Measurements from ENCODE around the gene MCTP1.
"Not testable (repeated sequence)": the region's sequence is repeated elsewhere in the genome, so short reads cannot be mapped to it uniquely, and the experiment has no call there.

The MCTP1 gene

DNA sequence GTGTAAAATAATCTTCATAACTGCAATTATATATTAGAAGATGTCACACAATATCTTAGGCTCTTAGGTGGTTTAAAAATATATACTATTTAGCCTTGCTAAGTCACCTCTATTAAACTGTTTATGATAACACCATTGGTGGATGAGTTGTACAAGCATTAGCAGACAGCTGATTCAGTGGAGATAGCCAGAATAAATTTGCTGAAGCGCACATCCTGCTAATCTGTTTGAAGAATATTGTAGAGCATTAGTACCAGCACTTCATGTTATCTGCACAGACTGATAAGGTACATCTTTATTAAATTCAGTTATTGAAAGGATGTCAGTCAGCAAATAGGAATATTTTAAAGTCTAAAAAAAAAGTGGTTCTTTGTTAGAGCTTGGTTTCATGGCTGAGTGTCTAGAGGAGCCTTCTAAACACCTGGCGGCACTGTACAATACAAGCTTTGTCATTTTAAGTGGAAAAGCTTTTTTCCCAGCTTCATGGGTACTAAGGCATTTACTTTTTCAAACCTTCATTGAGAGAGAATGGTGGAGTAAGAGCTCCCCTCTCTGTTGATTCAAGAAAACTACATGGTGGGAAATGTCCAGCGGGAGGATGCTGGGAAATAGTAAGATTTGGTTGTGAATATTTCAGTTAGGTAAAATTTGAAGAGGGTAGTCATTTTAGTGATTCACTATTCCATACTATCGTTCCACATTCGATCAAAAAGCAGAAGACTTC is 391.3 kb downstream of the MCTP1 start:
- in situ Hi-C loops (cut with MboI; ENCODE audit: low sequenced_read_pairs) = no loop called here

DNA sequence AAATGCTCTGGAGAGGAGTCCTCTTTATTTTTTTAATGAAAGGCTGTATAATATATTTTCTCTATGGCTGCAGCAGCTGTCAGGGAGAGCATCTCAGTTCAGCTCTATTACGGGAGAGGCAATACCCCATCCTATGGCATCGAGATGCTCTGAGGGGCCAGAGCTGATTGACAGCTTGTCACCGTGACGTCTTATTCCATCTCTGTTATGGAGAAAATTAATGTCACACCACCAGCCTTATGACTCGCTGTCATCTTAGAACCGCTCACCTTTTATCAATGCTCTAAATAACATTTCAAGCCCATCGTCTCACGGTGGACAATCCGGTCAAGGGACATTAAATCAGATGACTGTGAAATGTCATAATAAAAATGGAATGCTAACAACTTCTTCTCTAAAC is 392.9 kb downstream of the MCTP1 start:
- in situ Hi-C loops (cut with MboI; ENCODE audit: low sequenced_read_pairs) = no loop called here

DNA sequence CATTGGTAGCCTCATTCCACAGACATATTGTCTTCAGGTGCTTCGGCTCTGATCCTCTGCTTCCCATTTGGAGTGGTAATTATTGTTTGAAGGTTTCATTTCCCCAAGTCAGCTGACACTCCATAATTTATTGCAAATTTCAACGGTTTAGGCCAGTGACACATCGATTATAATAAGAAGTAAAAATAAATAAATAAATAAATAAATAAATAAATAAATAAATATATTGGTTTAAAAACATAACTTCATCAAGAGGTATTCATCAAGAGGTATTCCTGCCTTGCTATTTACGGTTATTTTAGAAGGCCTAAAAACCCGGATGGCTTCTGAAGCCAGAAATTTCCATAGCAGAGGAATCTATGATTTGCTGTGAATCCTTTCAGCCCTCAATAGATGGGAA is 393.3 kb downstream of the MCTP1 start:
- in situ Hi-C loops (cut with MboI; ENCODE audit: low sequenced_read_pairs) = no loop called here

DNA sequence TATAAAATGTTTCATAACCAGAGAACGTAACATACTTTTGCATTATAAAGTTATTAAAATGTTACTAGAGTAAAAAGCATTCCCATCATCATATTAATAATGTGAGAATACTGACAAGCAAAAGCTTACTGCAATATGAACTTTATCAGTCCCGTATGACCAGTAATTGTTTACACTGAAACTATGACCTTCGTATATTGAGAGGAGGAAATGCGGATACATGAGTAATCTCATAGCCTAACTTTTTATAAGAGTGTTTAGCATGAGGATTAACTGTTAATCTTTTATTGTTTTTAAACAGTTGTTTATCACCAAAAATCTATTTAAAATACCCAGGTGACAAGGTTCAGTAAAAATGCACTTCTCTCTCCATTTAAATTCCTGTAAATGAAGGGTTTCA is 394.0 kb downstream of the MCTP1 start:
- in situ Hi-C loops (cut with MboI; ENCODE audit: low sequenced_read_pairs) = no loop called here

GRCh38 chr5:94888674-94889073 is 396.2 kb downstream of the MCTP1 start:
- in situ Hi-C loops (cut with MboI; ENCODE audit: low sequenced_read_pairs) = no loop called here

DNA sequence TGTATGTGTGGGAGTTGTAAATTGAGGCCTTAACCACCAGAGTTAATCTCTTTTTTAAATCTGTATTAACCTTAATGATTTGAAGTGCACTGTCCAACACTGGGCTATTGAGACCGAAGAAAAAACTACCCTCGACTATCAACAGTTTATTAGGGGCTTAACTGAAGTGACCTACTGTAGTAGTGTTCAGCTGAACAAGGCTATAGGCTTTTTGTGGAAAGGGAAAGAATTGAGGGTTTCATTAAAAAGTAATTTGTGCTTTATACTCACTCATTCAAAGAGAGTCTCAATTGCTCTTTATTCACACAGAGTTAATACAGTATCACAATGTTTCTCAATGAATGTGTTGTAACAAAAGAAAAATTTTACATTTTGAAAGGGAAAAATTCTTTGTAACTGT is 399.0 kb downstream of the MCTP1 start:
- in situ Hi-C loops (cut with MboI; ENCODE audit: low sequenced_read_pairs) = no loop called here

DNA sequence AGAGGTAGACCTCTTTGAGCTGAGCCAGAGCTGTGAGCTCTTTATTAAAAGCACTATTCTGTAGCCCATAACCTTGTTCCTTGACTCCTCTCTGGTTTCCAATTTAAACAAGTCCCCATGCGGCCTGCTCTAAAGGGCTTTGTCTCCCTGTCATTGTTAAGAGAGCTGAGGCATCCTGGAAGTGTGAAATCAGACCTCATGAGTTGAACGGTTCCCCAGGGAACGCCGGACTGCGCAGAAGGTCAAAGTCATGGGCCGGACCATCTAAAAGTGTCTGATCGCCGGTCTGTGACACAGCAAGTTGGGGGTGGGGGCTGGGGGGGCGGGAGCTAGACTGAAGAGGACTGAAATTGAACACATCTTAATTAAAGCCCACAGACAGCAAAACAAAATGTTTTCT is 400.6 kb downstream of the MCTP1 start:
- in situ Hi-C loops (cut with MboI; ENCODE audit: low sequenced_read_pairs) = no loop called here

DNA sequence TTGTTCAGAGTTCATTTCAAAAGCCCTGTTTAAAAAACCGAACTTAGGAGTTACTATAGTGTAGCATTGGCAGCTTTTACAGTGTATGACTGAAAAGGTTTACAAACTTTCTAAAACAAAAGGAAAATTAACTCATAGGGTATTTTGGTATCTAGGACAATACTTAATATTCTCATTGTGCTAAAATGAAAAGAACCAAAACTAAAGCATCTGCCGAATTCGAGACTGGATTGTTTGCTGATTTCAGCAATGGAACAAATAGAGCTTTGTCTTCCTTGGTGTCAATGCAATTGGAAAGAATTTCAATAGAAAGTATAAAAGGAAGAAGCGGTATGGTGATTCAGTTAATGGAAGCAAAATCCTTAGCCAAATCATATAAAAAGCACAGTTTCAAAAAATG is 412.4 kb downstream of the MCTP1 start:
- in situ Hi-C loops (cut with MboI; ENCODE audit: low sequenced_read_pairs) = no loop called here

- in situ Hi-C loops (cut with MboI; ENCODE audit: low sequenced_read_pairs) = no loop called here
Measured at GRCh38 chr5:94870511-94871183, 414.2 kb downstream of the MCTP1 start.

DNA sequence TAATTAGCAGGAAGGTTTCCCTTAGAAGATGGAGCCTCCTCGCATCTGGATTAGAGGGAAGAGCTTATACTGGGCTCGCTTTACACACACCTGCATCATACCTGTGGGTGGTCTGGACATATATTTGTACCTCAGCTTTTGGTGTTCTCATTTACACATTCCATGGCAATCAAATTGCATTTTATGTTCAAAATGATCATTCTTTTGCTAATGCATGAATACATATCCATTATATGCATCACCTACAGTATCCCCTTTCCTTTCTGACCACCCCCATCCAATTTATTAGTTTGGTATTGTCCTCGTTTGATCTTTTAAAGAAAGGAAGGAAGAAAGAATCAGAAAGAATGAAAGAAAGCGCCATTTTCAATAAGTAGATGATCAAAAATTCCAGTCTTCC is 415.0 kb downstream of the MCTP1 start:
- in situ Hi-C loops (cut with MboI; ENCODE audit: low sequenced_read_pairs) = no loop called here

DNA sequence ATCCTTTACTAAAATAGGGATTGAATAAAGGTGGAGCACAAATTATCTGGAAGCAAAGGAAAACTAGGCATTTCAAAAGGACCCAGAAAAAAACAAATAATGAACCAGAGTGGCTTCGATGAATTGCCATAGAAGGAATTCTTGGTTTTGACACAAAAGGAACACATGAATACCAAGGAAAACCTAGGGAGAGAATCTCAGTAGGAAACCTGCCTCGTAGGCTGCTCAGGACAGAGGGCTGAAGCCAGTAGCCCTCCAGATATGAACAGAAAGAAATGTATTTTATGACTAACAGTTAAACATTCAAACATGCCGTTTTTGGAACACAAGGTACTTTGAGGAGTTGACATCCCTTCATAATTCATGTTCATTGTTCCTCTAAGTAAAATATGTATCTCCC is 420.9 kb downstream of the MCTP1 start:
- in situ Hi-C loops (cut with MboI; ENCODE audit: low sequenced_read_pairs) = no loop called here

DNA sequence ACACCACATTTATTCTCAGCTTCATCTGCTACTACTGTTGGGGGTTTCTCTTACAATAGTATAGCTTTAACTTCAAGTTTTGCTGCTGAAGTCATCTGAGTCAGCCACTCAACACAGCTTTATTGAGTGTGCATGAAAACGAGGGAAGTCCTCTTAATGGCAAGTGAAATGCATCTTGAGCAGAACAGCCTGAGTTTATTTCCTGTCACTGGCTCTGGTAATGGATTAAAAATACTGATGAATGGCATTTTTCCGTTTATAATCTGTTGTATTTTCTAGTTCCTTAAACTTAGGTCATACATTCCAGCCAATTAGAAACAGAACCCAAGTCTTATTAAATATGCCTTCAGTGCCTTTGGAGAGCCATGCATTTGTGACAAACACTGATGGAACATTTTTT is 427.8 kb downstream of the MCTP1 start:
- in situ Hi-C loops (cut with MboI; ENCODE audit: low sequenced_read_pairs) = no loop called here

GRCh38 chr5:94856257-94856800 is 428.6 kb downstream of the MCTP1 start:
- in situ Hi-C loops (cut with MboI; ENCODE audit: low sequenced_read_pairs) = no loop called here

DNA sequence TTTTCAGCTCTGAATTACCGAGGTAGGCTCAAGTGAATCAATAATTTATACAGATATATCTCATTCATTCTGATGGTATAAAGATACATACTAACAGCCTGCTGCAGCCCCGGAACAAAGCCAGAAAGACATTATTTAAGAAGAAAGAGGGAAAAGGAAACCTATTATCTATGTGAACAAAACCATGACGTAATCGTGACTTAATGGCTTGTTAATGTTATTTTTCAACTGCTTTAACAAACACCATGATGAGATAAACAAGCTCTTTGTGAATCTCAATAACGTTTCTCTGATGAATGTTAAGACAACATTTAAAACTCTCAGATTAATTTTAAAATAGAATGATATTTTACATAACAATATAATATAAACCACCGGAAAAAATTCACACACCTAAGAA is 429.4 kb downstream of the MCTP1 start:
- in situ Hi-C loops (cut with MboI; ENCODE audit: low sequenced_read_pairs) = no loop called here

- in situ Hi-C loops (cut with MboI; ENCODE audit: low sequenced_read_pairs) = no loop called here
Measured at GRCh38 chr5:94853120-94853519, 431.8 kb downstream of the MCTP1 start.

DNA sequence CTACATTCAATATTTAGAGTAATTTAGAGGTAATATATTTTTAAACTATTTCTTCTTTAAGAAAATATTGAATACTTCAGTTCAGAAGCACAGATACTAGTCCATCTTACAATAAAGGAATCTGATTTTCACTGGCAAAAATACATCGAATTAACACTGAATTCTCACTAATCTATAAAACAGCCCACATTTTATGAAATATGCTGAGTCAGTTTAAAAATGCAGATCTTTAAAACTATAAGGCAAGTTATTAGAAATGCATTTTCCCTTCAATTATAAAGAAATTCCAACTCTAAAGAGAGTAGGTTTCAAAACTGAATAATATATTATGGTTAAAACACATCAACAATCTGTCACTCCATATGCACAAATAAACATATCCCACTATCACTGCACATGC is 433.9 kb downstream of the MCTP1 start:
- in situ Hi-C loops (cut with MboI; ENCODE audit: low sequenced_read_pairs) = no loop called here

GRCh38 chr5:94849821-94850736 is 434.8 kb downstream of the MCTP1 start:
- in situ Hi-C loops (cut with MboI; ENCODE audit: low sequenced_read_pairs) = no loop called here

- in situ Hi-C loops (cut with MboI; ENCODE audit: low sequenced_read_pairs) = no loop called here
Measured at GRCh38 chr5:94849324-94849723, 435.6 kb downstream of the MCTP1 start.

DNA sequence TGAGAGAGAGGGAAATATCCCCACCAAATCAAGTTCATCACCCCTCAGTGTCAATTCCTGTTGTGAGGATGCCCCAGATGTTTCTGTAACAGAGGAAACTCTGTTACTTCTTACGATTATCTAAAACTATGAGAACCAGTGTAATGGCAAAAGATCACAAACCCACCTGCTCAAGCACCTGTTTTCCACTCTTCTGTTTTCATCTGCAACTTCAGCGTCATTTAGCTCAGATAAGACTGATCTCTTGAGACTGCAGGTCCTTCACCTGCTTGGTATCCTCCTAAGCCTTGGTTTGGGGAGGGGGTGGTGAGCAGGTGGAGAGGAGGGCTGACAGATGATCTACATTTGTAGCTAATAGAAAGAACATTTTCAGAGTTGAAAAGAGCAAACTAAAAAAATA is 437.2 kb downstream of the MCTP1 start:
- in situ Hi-C loops (cut with MboI; ENCODE audit: low sequenced_read_pairs) = no loop called here

DNA sequence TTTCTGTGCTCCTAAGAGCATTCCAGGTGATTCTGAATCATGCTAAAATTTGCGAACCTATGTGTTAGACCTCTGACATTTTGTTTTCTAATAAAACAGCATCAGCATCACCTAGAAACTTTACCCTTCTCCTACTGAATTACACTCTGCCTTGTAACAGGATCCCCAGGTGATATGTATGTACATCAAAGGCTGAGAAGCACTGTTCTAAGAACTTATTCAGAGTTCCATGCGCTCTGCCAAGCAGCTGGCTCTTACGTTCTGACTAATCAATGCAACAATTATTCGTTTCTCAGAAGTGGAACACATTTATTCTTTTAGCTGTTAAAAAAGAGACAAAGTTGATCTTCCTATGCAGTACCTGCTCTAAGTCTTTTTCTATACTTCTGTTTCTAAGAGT is 437.9 kb downstream of the MCTP1 start:
- in situ Hi-C loops (cut with MboI; ENCODE audit: low sequenced_read_pairs) = no loop called here

GRCh38 chr5:94845696-94846095 is 439.2 kb downstream of the MCTP1 start:
- in situ Hi-C loops (cut with MboI; ENCODE audit: low sequenced_read_pairs) = not testable (repeated sequence)

All from HL-60/S4 treated with phorbol 12-myristate 13-acetate at 8.2 ng/mL for 4 days and 3 days (cell line).